ENCODE data around the gene PHF13. TPM values are rescaled to one million over a fixed set of nuclear protein-coding genes. Genes with fewer than 3 reads are reported as not detected.
A peak's percentile ranks its signal among the peaks of the same experiment; 100 is the strongest.

PHF13 gene
- total RNA-seq, 6 experiments from 2014 or later: 18.0 to 19.9 (median 19.0) TPM

- Mint-ChIP-seq H3K36me3 (ENCODE audit: low read depth) (peaks cover 15% of the 10 kb centered on the region), H3K4me3 (no peak overlapping the region), H3K27me3 (ENCODE audit: insufficient read depth) (peaks cover 31% of the 10 kb centered on the region), H3K4me1 (ENCODE audit: low read depth) (peaks cover 3% of the 10 kb centered on the region), H3K9me3 (peaks cover 14% of the 10 kb centered on the region), H3K27ac (no peak overlapping the region)
- no peak for DNase-seq
- TF ChIP-seq CTCF (IDR thresholded peaks at IDR 0.05): no peak
These were observed 39.4 kb upstream of the PHF13 start for GRCh38 chr1:6574025-6574620.

GRCh38 chr1:6574818-6575217, 38.7 kb upstream of the PHF13 start:
- no peak overlapping the region for H3K27ac Mint-ChIP-seq
- H3K4me1 Mint-ChIP-seq (ENCODE audit: low read depth): peaks cover 10% of the 10 kb centered on the region
- no peak overlapping the region for H3K4me3 Mint-ChIP-seq
- H3K27me3 Mint-ChIP-seq (ENCODE audit: insufficient read depth): peaks cover 25% of the 10 kb centered on the region
- DNase-seq: no peak
- peaks cover 15% of the 10 kb centered on the region for H3K36me3 Mint-ChIP-seq (ENCODE audit: low read depth)
- H3K9me3 Mint-ChIP-seq: peaks cover 14% of the 10 kb centered on the region
- TF ChIP-seq CTCF (IDR thresholded peaks at IDR 0.05): no peak

- Mint-ChIP-seq H3K4me1 (ENCODE audit: low read depth) (peaks cover 28% of the 10 kb centered on the region), H3K9me3 (no peaks in the 10 kb centered on the region), H3K27me3 (ENCODE audit: insufficient read depth) (peaks cover 6% of the 10 kb centered on the region), H3K4me3 (no peak overlapping the region), H3K36me3 (ENCODE audit: low read depth) (no peaks in the 10 kb centered on the region; the same call in 1 of the 2 replicates), H3K27ac (no peak overlapping the region)
- no peak for TF ChIP-seq CTCF (IDR thresholded peaks at IDR 0.05)
- no peak for DNase-seq
These were observed 35.6 kb upstream of the PHF13 start for GRCh38 chr1:6577831-6578525.

- Mint-ChIP-seq H3K9me3 (no peaks in the 10 kb centered on the region), H3K36me3 (ENCODE audit: low read depth) (no peaks in the 10 kb centered on the region; the same call in 1 of the 2 replicates), H3K4me3 (peak overlapping the region; percentile 97), H3K27ac (peak overlapping the region; percentile 93), H3K27me3 (ENCODE audit: insufficient read depth) (peaks cover 5% of the 10 kb centered on the region), H3K4me1 (ENCODE audit: low read depth) (peaks cover 28% of the 10 kb centered on the region)
- TF ChIP-seq CTCF (IDR thresholded peaks at IDR 0.05): no peak
- DNase-seq: no peak
These were observed 34.7 kb upstream of the PHF13 start for GRCh38 chr1:6578624-6579373.

GRCh38 chr1:6579374-6580118, 34.0 kb upstream of the PHF13 start, which contains the start of gene ZBTB48:
Gene ZBTB48, plus strand, starts transcription at chr1:6579994. Its CDS starts 616 bp downstream, at chr1:6580610.
- H3K27ac Mint-ChIP-seq: peak within 1 kb of the TSS; percentile 93
- no peak for TF ChIP-seq CTCF (IDR thresholded peaks at IDR 0.05)
- H3K27me3 Mint-ChIP-seq (ENCODE audit: insufficient read depth): peaks cover 4% of the 10 kb centered on the region
- H3K4me1 Mint-ChIP-seq (ENCODE audit: low read depth): peaks cover 28% of the 10 kb centered on the region
- peak; percentile 96 for DNase-seq
- H3K36me3 Mint-ChIP-seq (ENCODE audit: low read depth): no peaks in the 10 kb centered on the region; the same call in 1 of the 2 replicates
- peak within 1 kb of the TSS; percentile 97 for H3K4me3 Mint-ChIP-seq
- H3K9me3 Mint-ChIP-seq: no peaks in the 10 kb centered on the region
